PC-3 (cell line): ENCODE results near the gene SLC8A1.

Source experiments
- EZH2 ChIP-seq: fragments of 300-600 bp; sonication (generic); IDR thresholded peaks from one replicate; pipeline ENCODE4 v1.6.1; 2017; ENCODE audit warnings: antibody characterized with exemption, mild to moderate bottlenecking, low read length; ENCODE audit not compliant: unreplicated experiment
- TF ChIP-seq, protein P1 (sequence below): fragments of 300-600 bp; sonication (generic); conservative IDR thresholded peaks from 2 replicates; pipeline ENCODE4 v1.5.1; 2017; ENCODE audit warnings: antibody characterized with exemption, low read depth, mild to moderate bottlenecking, low read length

DNA sequence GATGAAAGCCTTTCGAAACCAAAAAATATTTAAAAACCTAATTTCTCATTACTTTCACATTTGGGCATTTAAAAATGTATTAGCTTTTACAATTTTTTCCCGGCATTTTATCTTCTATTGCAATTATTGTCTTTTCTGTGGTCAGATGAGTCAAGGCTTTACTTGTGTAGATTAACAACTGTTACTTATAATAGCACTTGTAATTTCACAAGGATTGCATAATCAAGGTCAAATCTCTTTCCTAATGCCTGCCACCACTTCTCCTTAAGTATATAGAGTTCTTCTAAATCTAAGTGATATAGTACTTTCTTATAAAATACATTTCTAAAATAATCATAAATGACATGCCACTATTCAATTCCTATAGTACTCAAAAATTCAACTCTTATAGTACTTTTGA is 67.2 kb downstream of the SLC8A1 start:
- TF ChIP-seq, protein P1, sequence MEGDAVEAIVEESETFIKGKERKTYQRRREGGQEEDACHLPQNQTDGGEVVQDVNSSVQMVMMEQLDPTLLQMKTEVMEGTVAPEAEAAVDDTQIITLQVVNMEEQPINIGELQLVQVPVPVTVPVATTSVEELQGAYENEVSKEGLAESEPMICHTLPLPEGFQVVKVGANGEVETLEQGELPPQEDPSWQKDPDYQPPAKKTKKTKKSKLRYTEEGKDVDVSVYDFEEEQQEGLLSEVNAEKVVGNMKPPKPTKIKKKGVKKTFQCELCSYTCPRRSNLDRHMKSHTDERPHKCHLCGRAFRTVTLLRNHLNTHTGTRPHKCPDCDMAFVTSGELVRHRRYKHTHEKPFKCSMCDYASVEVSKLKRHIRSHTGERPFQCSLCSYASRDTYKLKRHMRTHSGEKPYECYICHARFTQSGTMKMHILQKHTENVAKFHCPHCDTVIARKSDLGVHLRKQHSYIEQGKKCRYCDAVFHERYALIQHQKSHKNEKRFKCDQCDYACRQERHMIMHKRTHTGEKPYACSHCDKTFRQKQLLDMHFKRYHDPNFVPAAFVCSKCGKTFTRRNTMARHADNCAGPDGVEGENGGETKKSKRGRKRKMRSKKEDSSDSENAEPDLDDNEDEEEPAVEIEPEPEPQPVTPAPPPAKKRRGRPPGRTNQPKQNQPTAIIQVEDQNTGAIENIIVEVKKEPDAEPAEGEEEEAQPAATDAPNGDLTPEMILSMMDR = no peak
- no peak for TF ChIP-seq EZH2
